HEK293 (cell line): ENCODE results near the gene ABI3BP.
A peak's percentile ranks its signal among the peaks of the same experiment; 100 is the strongest.

Experiments
- CTCF ChIA-PET: fragments of 350-600 bp; formaldehyde crosslinking; extraction: SDS; loops from one replicate; lab custom pipeline; 2021; ENCODE audit warnings: antibody characterized with exemption; lab: Yijun Ruan, JAX
- POLR2A ChIA-PET: fragments of 300-600 bp; formaldehyde crosslinking; extraction: SDS; loops from one replicate; lab custom pipeline; 2020; ENCODE audit warnings: antibody characterized with exemption, inconsistent platforms; lab: Yijun Ruan, JAX
- H3K27ac ChIP-seq: fragments of 200-500 bp; sonication (Bioruptor generic); 2 replicates; pipeline ENCODE4 v1.5.1; 2014; ENCODE audit warnings: low read depth, low read length, control low read depth, inconsistent platforms; ENCODE audit errors: extremely low read depth
- H3K36me3 ChIP-seq, 2 experiments: fragments of 200-500 bp in 1 of 2; sonication (Bioruptor generic) in 1 of 2; 1 replicate in 1 of 2; 2 replicates in 1 of 2; pipeline ENCODE4 v1.5.1; 2014 to 2017; ENCODE audit warnings: inconsistent platforms in 2 of 2, low read length in 2 of 2; ENCODE audit not compliant: control insufficient read depth in 2 of 2, insufficient read depth in 1 of 2
- H3K4me1 ChIP-seq: fragments of 200-500 bp; sonication (Bioruptor generic); 2 replicates; pipeline ENCODE4 v1.5.1; 2014; ENCODE audit warnings: mild to moderate bottlenecking, low read length, inconsistent platforms; ENCODE audit not compliant: control insufficient read depth, insufficient read depth
- H3K4me3 ChIP-seq: 2 replicates; pipeline ENCODE4 v1.5.1; 2011; ENCODE audit warnings: low read depth, mild to moderate bottlenecking, control low read depth, low read length, moderate library complexity
- H3K9me3 ChIP-seq: fragments of 200-500 bp; sonication (Bioruptor generic); 2 replicates; pipeline ENCODE4 v1.5.1; 2014; ENCODE audit warnings: low read depth, low read length, inconsistent platforms; ENCODE audit not compliant: control insufficient read depth, insufficient read depth
- GFI1B ChIP-seq: fragments of 450-650 bp; formaldehyde crosslinking; IDR thresholded peaks from 2 replicates; pipeline ENCODE4 v1.5.1; 2016; ENCODE audit warnings: missing biosample characterization, missing genetic modification characterization
- OSR2 ChIP-seq: fragments of 450-650 bp; formaldehyde crosslinking; IDR thresholded peaks from 2 replicates; pipeline ENCODE4 v1.5.1; 2016; ENCODE audit warnings: missing biosample characterization, missing genetic modification characterization
- YY1 ChIP-seq: fragments of 450-650 bp; formaldehyde crosslinking; IDR thresholded peaks from 2 replicates; pipeline ENCODE4 v1.5.1; 2018; ENCODE audit warnings: missing biosample characterization, missing genetic modification characterization
- ZBTB1 ChIP-seq: fragments of 450-650 bp; formaldehyde crosslinking; IDR thresholded peaks from 2 replicates; pipeline ENCODE4 v1.5.1; 2016; ENCODE audit warnings: missing biosample characterization, missing genetic modification characterization
- ZBTB21 ChIP-seq: fragments of 450-650 bp; formaldehyde crosslinking; IDR thresholded peaks from 2 replicates; pipeline ENCODE4 v1.5.1; 2017; ENCODE audit warnings: missing biosample characterization, missing genetic modification characterization
- ZEB2 ChIP-seq: fragments of 450-650 bp; formaldehyde crosslinking; IDR thresholded peaks from 2 replicates; pipeline ENCODE4 v1.5.1; 2016; ENCODE audit warnings: missing biosample characterization, missing genetic modification characterization
- ZNF10 ChIP-seq: fragments of 450-650 bp; formaldehyde crosslinking; IDR thresholded peaks from 2 replicates; pipeline ENCODE4 v1.5.1; 2017; ENCODE audit warnings: missing biosample characterization, missing genetic modification characterization
- ZNF114 ChIP-seq: fragments of 450-650 bp; formaldehyde crosslinking; IDR thresholded peaks from 2 replicates; pipeline ENCODE4 v1.5.0; 2017; ENCODE audit warnings: missing biosample characterization, missing genetic modification characterization
- ZNF221 ChIP-seq: fragments of 450-650 bp; formaldehyde crosslinking; IDR thresholded peaks from 2 replicates; pipeline ENCODE4 v1.5.1; 2017; ENCODE audit warnings: missing biosample characterization, missing genetic modification characterization, borderline replicate concordance
- ZNF248 ChIP-seq: fragments of 450-650 bp; formaldehyde crosslinking; IDR thresholded peaks from 2 replicates; pipeline ENCODE4 v1.5.1; 2017; ENCODE audit warnings: missing biosample characterization, missing genetic modification characterization
- ZNF266 ChIP-seq: fragments of 450-650 bp; formaldehyde crosslinking; IDR thresholded peaks from 2 replicates; pipeline ENCODE4 v1.5.1; 2016; ENCODE audit warnings: missing biosample characterization, missing genetic modification characterization, low read depth
- ZNF335 ChIP-seq: fragments of 450-650 bp; formaldehyde crosslinking; conservative IDR thresholded peaks from 2 replicates; pipeline ENCODE4 v1.5.1; 2016; ENCODE audit warnings: missing biosample characterization, missing genetic modification characterization
- ZNF510 ChIP-seq: fragments of 450-650 bp; formaldehyde crosslinking; IDR thresholded peaks from 2 replicates; pipeline ENCODE4 v1.5.1; 2018; ENCODE audit warnings: mild to moderate bottlenecking, missing genetic modification characterization, missing biosample characterization; ENCODE audit not compliant: insufficient replicate concordance
- ZNF544 ChIP-seq: fragments of 450-650 bp; formaldehyde crosslinking; IDR thresholded peaks from 2 replicates; pipeline ENCODE4 v1.5.0; 2017; ENCODE audit warnings: missing biosample characterization, missing genetic modification characterization
- ZNF558 ChIP-seq: fragments of 450-650 bp; formaldehyde crosslinking; IDR thresholded peaks from 2 replicates; pipeline ENCODE4 v1.5.1; 2016; ENCODE audit warnings: missing biosample characterization, missing genetic modification characterization
- ZNF623 ChIP-seq: fragments of 450-650 bp; formaldehyde crosslinking; IDR thresholded peaks from 2 replicates; pipeline ENCODE4 v1.5.1; 2016; ENCODE audit warnings: missing biosample characterization, missing genetic modification characterization
- ZNF654 ChIP-seq: fragments of 450-650 bp; formaldehyde crosslinking; IDR thresholded peaks from 2 replicates; pipeline ENCODE4 v1.5.1; 2016; ENCODE audit warnings: low read depth, missing biosample characterization, missing genetic modification characterization
- ZNF664 ChIP-seq: fragments of 450-650 bp; formaldehyde crosslinking; IDR thresholded peaks from 2 replicates; pipeline ENCODE4 v1.5.1; 2016; ENCODE audit warnings: missing biosample characterization, missing genetic modification characterization
- ZNF677 ChIP-seq: fragments of 450-650 bp; IDR thresholded peaks from 2 replicates; pipeline ENCODE4 v1.5.0; 2018; ENCODE audit warnings: missing biosample characterization, mild to moderate bottlenecking, missing genetic modification characterization, moderate library complexity
- ZNF76 ChIP-seq: fragments of 450-650 bp; formaldehyde crosslinking; IDR thresholded peaks from 2 replicates; pipeline ENCODE4; 2016; ENCODE audit warnings: low read depth, missing biosample characterization, missing genetic modification characterization, borderline replicate concordance
- ZNF768 ChIP-seq: fragments of 450-650 bp; formaldehyde crosslinking; IDR thresholded peaks from 2 replicates; pipeline ENCODE4 v1.5.1; 2018; ENCODE audit warnings: missing biosample characterization, mild to moderate bottlenecking, missing genetic modification characterization
- ZNF792 ChIP-seq: fragments of 450-650 bp; formaldehyde crosslinking; IDR thresholded peaks from 2 replicates; pipeline ENCODE4 v1.5.1; 2016; ENCODE audit warnings: missing biosample characterization, missing genetic modification characterization
- TF ChIP-seq, protein P1 (sequence below): fragments of 450-650 bp; formaldehyde crosslinking; IDR thresholded peaks from 2 replicates; pipeline ENCODE4 v1.5.1; 2016; ENCODE audit warnings: missing biosample characterization, missing genetic modification characterization
- TF ChIP-seq, protein P2 (sequence below): fragments of 450-650 bp; formaldehyde crosslinking; conservative IDR thresholded peaks from 2 replicates; pipeline ENCODE4 v1.5.1; 2016; ENCODE audit warnings: low read depth, missing biosample characterization, missing genetic modification characterization
- TF ChIP-seq, protein P3 (sequence below): fragments of 450-650 bp; formaldehyde crosslinking; IDR thresholded peaks from 2 replicates; pipeline ENCODE4 v1.5.1; 2016; ENCODE audit warnings: missing biosample characterization, missing genetic modification characterization

Gene ABI3BP

DNA sequence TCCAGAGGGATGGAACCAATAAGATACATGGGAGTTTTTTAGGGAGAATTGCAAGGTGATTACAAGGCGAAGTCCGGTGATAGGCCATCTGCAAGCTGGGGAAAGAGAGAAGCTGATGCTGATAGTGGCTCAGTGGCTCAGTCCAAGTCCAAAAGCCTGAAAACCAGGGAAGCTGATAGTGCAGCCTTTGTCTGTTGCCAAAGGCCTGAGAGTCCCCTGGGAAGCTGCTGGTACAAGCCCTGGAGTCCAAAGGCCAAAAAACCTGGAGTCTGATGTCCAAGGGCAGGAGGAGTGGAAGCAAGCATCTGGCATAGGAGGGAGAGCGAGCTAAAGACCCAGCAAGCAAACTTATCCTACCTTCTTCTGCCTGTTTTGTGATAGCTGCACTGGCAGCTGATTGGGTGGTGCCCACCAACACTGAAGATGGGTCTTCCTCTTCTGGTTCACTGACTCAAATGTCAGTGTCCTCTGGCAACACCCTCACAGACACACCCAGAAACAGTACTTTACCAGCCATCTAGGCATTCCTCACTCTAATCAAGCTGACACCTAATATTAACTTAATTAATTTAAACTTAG is 267.2 kb downstream of the ABI3BP start (continued):
- no peak for TF ChIP-seq ZNF792
- no peak for TF ChIP-seq YY1 (tag by site-specific recombination)
- no peak for TF ChIP-seq ZBTB21
- TF ChIP-seq ZNF768 (tag by site-specific recombination) = no peak
- TF ChIP-seq, protein P1, sequence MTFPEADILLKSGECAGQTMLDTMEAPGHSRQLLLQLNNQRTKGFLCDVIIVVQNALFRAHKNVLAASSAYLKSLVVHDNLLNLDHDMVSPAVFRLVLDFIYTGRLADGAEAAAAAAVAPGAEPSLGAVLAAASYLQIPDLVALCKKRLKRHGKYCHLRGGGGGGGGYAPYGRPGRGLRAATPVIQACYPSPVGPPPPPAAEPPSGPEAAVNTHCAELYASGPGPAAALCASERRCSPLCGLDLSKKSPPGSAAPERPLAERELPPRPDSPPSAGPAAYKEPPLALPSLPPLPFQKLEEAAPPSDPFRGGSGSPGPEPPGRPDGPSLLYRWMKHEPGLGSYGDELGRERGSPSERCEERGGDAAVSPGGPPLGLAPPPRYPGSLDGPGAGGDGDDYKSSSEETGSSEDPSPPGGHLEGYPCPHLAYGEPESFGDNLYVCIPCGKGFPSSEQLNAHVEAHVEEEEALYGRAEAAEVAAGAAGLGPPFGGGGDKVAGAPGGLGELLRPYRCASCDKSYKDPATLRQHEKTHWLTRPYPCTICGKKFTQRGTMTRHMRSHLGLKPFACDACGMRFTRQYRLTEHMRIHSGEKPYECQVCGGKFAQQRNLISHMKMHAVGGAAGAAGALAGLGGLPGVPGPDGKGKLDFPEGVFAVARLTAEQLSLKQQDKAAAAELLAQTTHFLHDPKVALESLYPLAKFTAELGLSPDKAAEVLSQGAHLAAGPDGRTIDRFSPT = no peak
- TF ChIP-seq ZNF664 (tag by site-specific recombination) = peak; percentile 74; the same call in 1 of the 2 replicates
- no peak for TF ChIP-seq ZNF335 (tag by site-specific recombination)
- TF ChIP-seq ZBTB1 (tag by site-specific recombination) = no peak

DNA sequence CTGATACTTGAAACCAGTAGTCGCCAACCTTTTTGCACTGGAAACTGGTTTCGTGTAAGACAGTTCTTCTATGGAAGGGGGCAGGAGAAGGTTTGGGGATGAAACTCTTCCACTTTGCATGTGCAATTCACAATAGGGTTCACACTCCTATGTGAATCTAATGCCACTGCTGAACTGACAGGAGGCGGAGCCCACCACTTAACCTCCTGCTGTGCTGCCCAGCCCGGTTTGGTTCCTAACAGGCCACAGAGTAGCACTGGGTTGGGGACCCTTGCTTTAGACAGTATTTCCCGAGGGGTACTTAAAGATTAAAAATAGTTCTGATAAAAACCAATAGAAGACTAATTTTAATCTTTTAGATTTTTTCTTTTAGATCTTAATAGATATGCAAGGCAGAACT is 272.8 kb downstream of the ABI3BP start:
- H3K27ac ChIP-seq = no peak overlapping the region
- POLR2A ChIA-PET = no interaction called here
- TF ChIP-seq ZNF558 (no peak), ZNF76 (no peak)
- H3K4me1 ChIP-seq = no peaks in the 10 kb centered on the region
- H3K36me3 ChIP-seq = peaks cover 24 to 71% of the 10 kb centered on the region in 2 experiments
- H3K4me3 ChIP-seq = no peak overlapping the region
- CTCF ChIA-PET = no interaction called here
- H3K9me3 ChIP-seq = no peaks in the 10 kb centered on the region

DNA sequence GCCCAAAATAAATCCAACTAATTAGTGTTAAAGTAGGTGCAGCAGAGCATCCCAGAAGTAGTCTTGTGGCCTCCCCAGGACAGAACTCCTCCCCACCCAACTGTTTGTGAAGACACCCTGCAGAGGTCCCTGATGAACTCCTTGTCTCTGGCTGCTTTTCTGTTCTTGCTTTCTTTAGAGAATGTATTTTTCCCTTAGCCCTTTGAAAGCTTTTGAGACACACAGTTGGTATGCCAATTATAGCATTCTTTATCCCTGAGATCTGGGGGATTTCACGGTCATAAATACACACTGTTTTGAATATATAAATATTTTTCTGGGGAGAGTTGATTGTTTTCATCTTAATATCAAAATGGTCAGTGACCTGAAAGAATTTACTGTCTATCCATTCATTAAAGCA is 274.1 kb downstream of the ABI3BP start:
- CTCF ChIA-PET = no interaction called here
- POLR2A ChIA-PET = no interaction called here
- no peak overlapping the region for H3K27ac ChIP-seq
- peaks cover 27 to 75% of the 10 kb centered on the region in 2 experiments for H3K36me3 ChIP-seq
- H3K9me3 ChIP-seq = no peaks in the 10 kb centered on the region
- no peak overlapping the region for H3K4me3 ChIP-seq
- H3K4me1 ChIP-seq = no peaks in the 10 kb centered on the region
- TF ChIP-seq ZNF544 (tag by site-specific recombination) (no peak), ZNF623 (tag by site-specific recombination) (no peak), GFI1B (tag by site-specific recombination) (no peak), ZNF10 (no peak), ZNF248 (tag by site-specific recombination) (no peak), OSR2 (tag by site-specific recombination) (no peak), ZNF266 (no peak), ZNF677 (tag by site-specific recombination) (no peak), ZNF221 (tag by site-specific recombination) (no peak), ZNF654 (no peak), ZEB2 (no peak), ZNF114 (tag by site-specific recombination) (no peak), ZNF510 (tag by site-specific recombination) (no peak)
- TF ChIP-seq, protein P2, sequence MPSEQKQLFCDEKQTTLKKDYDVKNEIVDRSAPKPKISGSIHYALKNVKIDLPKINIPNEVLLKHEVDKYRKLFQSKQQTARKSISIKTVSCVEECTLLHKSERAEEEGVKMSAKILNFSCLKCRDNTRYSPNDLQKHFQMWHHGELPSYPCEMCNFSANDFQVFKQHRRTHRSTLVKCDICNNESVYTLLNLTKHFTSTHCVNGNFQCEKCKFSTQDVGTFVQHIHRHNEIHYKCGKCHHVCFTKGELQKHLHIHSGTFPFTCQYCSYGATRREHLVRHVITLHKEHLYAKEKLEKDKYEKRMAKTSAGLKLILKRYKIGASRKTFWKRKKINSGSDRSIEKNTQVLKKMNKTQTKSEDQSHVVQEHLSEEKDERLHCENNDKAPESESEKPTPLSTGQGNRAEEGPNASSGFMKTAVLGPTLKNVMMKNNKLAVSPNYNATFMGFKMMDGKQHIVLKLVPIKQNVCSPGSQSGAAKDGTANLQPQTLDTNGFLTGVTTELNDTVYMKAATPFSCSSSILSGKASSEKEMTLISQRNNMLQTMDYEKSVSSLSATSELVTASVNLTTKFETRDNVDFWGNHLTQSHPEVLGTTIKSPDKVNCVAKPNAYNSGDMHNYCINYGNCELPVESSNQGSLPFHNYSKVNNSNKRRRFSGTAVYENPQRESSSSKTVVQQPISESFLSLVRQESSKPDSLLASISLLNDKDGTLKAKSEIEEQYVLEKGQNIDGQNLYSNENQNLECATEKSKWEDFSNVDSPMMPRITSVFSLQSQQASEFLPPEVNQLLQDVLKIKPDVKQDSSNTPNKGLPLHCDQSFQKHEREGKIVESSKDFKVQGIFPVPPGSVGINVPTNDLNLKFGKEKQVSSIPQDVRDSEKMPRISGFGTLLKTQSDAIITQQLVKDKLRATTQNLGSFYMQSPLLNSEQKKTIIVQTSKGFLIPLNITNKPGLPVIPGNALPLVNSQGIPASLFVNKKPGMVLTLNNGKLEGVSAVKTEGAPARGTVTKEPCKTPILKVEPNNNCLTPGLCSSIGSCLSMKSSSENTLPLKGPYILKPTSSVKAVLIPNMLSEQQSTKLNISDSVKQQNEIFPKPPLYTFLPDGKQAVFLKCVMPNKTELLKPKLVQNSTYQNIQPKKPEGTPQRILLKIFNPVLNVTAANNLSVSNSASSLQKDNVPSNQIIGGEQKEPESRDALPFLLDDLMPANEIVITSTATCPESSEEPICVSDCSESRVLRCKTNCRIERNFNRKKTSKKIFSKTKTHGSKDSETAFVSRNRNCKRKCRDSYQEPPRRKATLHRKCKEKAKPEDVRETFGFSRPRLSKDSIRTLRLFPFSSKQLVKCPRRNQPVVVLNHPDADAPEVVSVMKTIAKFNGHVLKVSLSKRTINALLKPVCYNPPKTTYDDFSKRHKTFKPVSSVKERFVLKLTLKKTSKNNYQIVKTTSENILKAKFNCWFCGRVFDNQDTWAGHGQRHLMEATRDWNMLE (tag by site-specific recombination) = no peak
- TF ChIP-seq, protein P3, sequence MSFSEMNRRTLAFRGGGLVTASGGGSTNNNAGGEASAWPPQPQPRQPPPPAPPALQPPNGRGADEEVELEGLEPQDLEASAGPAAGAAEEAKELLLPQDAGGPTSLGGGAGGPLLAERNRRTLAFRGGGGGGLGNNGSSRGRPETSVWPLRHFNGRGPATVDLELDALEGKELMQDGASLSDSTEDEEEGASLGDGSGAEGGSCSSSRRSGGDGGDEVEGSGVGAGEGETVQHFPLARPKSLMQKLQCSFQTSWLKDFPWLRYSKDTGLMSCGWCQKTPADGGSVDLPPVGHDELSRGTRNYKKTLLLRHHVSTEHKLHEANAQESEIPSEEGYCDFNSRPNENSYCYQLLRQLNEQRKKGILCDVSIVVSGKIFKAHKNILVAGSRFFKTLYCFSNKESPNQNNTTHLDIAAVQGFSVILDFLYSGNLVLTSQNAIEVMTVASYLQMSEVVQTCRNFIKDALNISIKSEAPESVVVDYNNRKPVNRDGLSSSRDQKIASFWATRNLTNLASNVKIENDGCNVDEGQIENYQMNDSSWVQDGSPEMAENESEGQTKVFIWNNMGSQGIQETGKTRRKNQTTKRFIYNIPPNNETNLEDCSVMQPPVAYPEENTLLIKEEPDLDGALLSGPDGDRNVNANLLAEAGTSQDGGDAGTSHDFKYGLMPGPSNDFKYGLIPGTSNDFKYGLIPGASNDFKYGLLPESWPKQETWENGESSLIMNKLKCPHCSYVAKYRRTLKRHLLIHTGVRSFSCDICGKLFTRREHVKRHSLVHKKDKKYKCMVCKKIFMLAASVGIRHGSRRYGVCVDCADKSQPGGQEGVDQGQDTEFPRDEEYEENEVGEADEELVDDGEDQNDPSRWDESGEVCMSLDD (tag by site-specific recombination) = no peak
